ENCODE measurements around the gene COX6B2.

The COX6B2 gene

DNA sequence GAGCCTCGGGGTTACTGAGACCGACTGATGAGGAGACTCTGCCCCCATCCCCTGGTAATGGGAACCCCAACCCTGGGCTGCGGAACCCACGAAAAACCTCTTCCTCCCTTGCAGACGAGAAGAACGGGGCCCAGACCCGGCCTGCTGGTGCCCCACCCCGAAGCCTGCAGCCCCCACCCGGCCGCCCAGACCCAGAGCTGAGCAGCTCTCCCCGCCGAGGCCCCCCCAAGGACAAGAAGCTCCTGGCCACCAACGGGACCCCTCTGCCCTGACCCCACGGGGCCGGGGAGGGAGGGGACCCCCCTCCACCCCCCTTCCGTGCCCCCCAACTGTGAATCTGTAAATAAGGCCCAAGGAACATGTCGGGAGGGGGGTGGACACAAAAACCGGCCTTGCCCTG is 42.7 kb downstream of the COX6B2 start:
- DNase-seq = no peak

DNA sequence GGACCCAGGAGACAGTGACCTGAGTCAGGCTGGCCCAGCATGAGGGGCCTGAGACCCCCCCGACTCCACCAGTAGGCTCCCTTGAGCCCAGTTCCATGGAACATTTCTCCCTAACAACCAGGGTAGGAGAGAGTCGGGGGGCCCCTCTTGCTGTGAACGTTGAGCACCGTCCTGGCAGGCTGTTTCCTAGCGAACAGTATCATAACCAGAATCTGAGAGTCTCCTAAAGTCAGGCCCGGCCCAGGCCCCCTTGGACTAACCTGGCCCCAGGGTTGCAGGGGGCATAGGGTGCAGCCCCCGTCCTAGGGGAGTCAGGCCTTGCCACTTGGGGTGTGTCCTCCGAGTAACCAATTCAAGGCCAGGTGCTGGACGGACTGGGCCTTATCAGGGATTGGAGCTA is 43.1 kb downstream of the COX6B2 start:
- no peak for DNase-seq

DNA sequence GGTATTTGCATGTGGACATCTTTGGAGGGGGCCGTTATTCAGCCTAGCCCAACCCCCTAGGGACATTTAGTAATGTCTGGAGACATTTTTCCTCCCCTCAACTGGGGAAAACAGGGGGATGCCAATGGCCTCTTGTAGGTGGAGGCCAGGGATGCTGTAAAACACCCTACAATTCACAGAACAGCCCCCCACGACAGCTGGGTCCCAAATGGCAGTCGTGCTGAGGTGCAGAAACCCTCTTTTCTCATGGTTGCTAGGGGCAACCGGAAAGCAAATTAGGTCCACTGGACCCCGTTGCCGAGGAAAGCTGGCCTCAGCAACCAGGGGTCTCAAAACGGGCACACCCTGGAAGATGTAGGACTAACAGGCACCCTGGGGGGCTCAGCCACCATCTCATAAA is 44.0 kb downstream of the COX6B2 start:
- no peak for DNase-seq

DNA sequence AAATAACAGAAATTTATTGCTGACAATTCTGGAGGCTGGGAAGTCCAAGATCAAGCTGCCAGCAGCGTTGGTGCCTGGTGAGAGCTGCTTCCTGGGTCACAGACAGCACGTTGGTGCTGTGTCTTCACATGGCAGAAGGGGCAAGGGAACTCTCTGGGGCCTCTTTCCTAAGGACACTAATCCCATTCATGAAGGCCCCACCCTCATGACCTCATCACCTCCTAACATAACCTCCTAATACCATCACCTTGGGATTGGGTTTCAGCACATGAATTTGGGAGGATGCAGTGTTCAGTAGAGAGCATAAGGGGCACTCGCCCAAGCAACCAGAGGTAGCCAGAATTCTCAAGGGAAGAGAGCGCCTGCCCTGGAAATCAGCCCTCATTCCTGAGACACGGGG is 45.1 kb downstream of the COX6B2 start:
- no peak for DNase-seq

DNA sequence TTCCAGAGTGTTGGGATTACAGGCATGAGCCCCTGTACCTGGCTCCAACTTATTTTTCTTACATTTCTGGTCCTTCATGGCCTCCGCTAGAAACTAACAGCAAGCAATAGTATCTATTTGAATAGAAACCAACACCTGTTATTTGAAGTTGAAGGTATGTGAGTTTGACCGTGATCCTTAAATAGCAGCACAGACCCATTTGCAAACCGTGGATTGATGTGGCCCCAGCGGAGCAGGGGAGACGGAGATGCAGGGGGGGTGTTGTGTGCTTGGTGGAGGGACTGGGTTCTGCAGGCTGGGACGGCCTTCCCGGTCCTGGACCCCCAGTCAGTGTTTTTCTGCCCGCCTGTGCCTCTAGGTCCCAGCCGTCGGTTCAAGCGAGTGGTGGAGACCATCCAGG is 46.2 kb downstream of the COX6B2 start:
- DNase-seq = no peak

DNA sequence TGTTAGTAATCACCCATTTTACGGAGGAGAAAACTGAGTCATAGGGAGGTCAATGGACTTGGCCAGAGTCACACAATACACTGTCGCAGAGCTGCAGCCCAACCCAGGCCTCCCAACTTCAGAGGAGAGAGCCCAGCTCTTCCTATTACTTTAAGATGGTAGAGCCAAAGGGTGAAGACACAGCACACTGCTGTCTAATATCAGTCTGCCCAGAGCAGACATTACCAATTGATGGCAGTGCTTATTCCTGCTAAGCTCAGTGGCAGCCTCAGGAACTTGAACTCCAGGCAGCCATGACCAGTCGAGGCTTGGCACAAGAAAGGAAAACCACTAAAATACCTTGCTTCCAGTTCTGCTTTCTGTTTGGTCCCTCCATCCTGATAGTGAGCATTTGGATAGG is 47.8 kb downstream of the COX6B2 start:
- no peak for DNase-seq

DNA sequence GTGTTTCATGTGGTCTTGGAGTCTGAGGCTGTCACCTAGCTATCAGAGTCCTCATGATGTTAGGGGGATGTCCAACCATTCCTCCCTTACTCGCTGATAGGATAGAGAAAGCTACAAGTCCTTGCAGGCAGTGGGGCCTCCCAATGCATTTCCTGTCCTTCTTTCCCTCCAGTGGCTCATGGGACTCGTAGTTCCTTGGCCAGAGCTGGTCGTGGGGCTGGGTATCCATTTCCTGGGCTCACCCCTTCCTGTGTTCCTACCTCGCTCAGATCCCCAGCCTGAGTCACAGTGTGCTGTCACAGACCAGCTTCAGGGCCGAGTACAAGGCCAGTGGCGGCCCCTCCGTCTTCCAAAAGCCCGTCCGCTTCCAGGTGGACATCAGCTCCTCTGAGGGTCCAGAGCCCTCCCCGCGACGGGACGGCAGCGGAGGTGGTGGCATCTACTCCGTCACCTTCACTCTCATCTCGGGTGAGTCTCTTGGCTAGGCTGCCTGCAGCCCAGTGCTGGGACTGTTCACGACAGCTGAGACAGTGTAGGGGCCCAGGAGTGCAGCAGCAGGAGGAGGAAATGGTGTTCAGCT is 48.4 kb downstream of the COX6B2 start:
- no peak for DNase-seq

DNA sequence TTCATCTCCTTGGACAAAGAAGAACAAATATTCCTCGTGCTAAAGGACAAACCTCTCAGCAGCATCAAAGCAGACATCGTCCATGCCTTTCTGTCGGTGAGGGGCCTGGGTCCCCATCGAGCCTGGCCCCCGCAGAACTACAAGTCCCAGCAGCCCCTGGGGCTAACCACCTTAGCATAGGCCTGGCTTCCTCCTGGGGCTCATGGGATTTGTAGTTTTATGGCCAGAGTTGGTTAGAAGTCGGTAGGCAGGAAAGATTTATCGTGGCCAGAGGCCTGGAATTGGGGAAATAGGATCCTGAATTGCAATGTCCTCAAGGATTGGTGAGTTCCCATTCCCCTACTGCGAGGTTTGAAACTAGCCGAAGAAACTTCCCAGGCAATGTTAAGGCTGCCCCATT is 49.0 kb downstream of the COX6B2 start:
- DNase-seq = peak; percentile 52 to 71 (median 65)

DNA sequence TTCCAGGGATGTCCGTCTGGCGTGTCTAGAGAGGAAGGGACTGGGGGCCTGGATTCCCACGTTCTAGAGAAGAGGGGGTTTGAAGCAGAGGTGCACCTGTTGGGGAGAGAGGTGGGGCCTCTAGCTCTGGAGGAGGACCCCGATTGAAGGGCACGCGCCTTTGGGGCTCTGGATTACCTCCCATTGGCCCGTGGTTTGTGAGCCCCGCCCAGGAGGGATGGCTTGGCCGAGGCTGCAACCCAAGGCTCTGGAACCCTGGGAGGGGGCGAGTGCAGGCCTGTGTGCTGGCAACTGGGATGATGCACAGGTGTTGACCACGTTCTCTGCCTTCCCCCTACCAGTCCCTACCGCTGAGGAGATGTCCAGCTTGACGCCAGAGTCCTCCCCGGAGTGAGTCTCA is 49.5 kb downstream of the COX6B2 start:
- no peak for DNase-seq

DNA sequence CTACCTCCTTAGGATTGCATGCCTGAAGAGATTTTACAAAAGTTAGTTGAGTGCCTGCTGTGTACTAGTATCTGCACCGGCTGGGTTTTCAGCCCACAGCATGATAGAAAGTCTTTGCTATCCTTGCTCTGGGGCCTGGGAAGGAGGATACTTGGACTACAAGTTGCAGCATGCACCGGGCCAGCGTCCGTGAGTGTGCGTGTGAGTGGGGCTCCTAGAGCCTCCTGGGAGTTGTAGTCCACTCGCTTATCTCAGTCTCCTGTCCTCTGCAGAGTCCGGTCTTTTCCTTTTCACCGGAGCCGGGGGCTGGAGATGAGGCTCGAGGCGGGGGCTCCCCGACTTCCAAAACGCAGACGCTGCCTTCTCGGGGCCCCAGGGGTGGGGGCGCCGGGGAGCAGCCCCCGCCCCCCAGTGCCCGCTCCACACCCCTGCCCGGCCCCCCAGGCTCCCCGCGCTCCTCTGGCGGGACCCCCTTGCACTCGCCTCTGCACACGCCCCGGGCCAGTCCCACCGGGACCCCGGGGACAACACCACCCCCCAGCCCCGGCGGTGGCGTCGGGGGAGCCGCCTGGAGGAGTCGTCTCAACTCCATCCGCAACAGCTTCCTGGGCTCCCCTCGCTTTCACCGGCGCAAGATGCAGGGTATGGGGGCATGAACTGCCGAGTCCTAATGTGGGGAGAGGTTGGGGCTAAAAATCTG is 50.1 kb downstream of the COX6B2 start:
- peak in 1 of 3 donors; percentile 30 for DNase-seq

DNA sequence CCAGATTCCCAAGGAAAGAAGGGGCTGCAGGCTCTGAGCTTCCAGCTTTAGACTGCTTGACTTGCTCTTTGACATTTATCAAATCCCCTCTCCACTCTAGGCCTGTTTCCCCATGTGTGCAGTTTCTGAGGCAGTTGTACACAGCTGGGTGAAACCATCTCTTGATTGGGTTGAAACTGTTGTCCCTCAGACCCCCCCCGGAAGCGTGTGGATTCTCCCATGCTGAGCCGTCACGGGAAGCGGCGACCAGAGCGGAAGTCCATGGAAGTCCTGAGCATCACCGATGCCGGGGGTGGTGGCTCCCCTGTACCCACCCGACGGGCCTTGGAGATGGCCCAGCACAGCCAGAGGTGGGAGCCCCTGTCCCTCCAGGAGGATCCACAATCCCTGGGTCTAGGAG is 51.0 kb downstream of the COX6B2 start:
- no peak for DNase-seq

DNA sequence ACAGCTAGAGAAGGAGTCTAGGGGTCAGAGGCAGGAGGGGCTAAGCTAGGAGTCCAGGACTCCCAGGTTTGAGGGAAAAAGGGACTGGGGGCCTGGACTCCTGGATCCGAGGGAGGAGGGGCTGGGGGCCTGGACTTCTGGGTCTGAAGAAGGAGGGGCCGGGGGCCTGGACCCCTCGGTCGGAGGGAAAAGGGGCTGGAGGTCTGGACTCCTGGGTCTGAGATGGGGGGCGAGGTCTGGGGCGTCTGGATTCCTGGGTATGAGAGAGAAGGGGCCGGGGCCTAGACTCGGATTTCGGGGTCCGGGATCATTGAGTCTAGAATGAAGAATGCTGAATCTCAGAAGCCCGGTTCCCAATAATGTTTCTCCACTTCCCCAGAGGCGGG is 52.2 kb downstream of the COX6B2 start:
- DNase-seq = no peak

DNA sequence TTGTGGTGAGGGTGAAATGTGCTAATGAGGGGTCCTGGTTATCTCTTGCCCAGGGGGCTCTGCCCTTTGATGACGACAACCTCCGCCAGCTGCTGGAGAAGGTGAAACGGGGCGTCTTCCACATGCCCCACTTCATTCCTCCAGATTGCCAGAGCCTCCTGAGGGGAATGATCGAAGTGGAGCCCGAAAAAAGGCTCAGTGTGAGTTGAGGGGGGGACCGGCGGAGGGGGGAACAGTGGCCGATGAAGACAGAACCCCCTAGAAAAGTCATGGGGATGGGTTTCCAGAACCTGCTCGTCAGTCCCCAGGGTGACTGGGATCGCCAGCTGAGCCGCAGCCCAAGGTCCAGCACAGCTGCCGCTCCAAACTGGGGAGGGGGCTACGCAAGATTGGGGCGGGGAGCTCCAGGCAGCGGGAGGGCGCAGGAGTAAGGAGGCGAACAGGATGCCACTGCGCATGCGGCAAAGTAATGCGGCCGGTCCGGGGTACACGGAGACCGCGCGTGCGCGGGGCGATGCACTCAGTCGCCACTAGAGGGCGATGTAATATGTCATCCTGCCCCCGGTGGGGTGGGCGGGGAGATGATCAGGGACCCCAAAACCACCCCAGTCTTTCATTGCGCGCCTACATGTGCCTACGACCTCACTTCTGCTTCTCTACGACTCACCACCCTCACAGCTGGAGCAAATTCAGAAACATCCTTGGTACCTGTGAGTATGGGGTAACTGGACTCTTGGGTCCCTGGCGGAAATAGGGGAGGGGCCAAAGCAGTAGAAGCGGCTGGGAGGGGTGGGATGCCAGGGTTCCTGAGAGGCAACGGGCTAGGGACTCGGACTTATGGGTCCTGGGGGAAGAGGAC is 52.8 kb downstream of the COX6B2 start:
- peak; percentile 91 to 95 (median 94) for DNase-seq

DNA sequence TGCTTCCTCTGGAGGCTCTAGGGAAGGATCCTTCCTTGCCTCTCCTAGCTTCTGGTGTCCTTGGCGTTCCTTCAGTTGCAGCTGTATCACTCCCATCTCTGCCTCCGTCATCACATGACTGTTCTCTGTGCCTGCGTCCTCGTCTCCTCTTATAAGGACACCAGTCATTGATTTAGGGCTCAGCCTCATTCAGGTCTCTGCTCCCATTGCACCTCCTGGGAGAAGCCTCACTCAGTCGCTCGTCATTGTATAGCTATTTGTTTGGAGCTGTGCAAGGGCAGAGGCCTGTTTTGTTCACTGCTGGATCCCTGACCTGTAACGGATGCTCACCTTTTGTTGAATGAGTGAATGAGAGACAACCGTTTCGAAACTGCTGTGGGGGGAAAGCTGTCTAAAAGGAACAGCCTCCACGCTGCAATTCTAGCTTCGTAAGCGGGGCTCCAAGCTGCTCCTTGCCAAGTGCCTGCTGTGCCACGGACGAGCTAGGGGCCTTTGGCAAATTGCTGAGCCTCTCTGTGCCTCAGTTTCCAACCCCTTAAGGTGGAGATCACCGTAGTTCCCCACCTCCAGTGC is 53.5 kb downstream of the COX6B2 start:
- DNase-seq = no peak

DNA sequence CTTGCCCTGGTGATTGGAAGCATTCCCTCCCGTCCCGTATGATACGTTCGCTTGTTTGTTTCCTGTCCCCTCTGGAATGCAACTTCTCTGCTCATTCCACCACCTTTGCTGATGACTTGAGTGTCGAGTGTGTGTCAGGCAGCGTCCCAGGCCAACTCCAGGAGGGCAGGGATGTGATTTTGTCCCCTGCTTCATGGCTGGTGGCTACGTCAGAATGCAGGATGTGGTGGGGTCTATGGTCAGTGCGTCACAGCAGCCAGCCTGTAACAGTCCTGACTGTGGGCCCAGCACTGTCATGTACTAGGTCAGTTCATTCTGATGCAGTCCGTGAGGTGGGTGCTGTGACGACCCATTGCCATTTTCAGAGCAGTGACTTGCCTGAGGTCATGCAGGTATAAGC is 54.5 kb downstream of the COX6B2 start:
- no peak for DNase-seq

All from suppressor macrophage treated with lipopolysaccharide for 1 hour (primary cell).